ENCODE data around the gene PLXDC2.

PLXDC2 gene

GRCh38 chr10:19911886-19912285, 95.7 kb downstream of the PLXDC2 start:
- DNase-seq (no peak), ATAC-seq (no peak)

- DNase-seq (no peak), ATAC-seq (no peak)
Observed at GRCh38 chr10:19913987-19914386, 97.8 kb downstream of the PLXDC2 start.

- no peak for DNase-seq
- ATAC-seq: no peak
Observed at GRCh38 chr10:19915125-19915524, 98.9 kb downstream of the PLXDC2 start.

GRCh38 chr10:19915816-19916215, 99.6 kb downstream of the PLXDC2 start:
- ATAC-seq: no peak
- DNase-seq: no peak

- ATAC-seq (no peak), DNase-seq (no peak)
Observed at GRCh38 chr10:19917751-19918478, 101.7 kb downstream of the PLXDC2 start.

GRCh38 chr10:19918794-19919193, 102.6 kb downstream of the PLXDC2 start:
- no peak for DNase-seq
- no peak for ATAC-seq

- ATAC-seq: no peak
- DNase-seq: no peak
Observed at GRCh38 chr10:19919671-19920070, 103.4 kb downstream of the PLXDC2 start.

GRCh38 chr10:19920075-19920726, 104.0 kb downstream of the PLXDC2 start:
- DNase-seq (no peak), ATAC-seq (no peak)

GRCh38 chr10:19921300-19922140, 105.3 kb downstream of the PLXDC2 start:
- DNase-seq: no peak

GRCh38 chr10:19922236-19922963, 106.2 kb downstream of the PLXDC2 start:
- no peak for DNase-seq

More at GRCh38 chr10:19921300-19922140, 105.3 kb downstream of the PLXDC2 start:
- no peak for ATAC-seq

GRCh38 chr10:19925064-19925463, 108.8 kb downstream of the PLXDC2 start:
- DNase-seq: no peak
- ATAC-seq: no peak

More at GRCh38 chr10:19922236-19922963, 106.2 kb downstream of the PLXDC2 start:
- ATAC-seq: no peak

- ATAC-seq (no peak), DNase-seq (no peak)
Observed at GRCh38 chr10:19928936-19929335, 112.7 kb downstream of the PLXDC2 start.

- no peak for DNase-seq
- ATAC-seq: no peak
Observed at GRCh38 chr10:19929506-19930140, 113.4 kb downstream of the PLXDC2 start.

GRCh38 chr10:19930936-19931893, 115.0 kb downstream of the PLXDC2 start:
- ATAC-seq (no peak), DNase-seq (no peak)

- DNase-seq (no peak), ATAC-seq (no peak)
Observed at GRCh38 chr10:19931894-19932590, 115.8 kb downstream of the PLXDC2 start.

- no peak for ATAC-seq
Observed at GRCh38 chr10:19932806-19933371, 116.7 kb downstream of the PLXDC2 start.

GRCh38 chr10:19933772-19934171, 117.5 kb downstream of the PLXDC2 start:
- ATAC-seq (no peak), DNase-seq (no peak)

More at GRCh38 chr10:19932806-19933371, 116.7 kb downstream of the PLXDC2 start:
- no peak for DNase-seq

GRCh38 chr10:19935176-19935575, 118.9 kb downstream of the PLXDC2 start:
- ATAC-seq (no peak), DNase-seq (no peak)

- ATAC-seq: no peak
- no peak for DNase-seq
Observed at GRCh38 chr10:19936289-19936688, 120.1 kb downstream of the PLXDC2 start.
